Heart left ventricle (tissue), 16 donors: ENCODE data around the gene TSPO2. TPM values are rescaled to one million over a fixed set of nuclear protein-coding genes. Genes with fewer than 3 reads are reported as not detected.

ENCODE experiments used
- ATAC-seq, 4 donors: fragments of 200-7000 bp; cut with Tn5 transposase; one replicate each; pipeline ENCODE4 v1.9.1; 2020 to 2022; ENCODE audit warnings: moderate library complexity in 4 of 4, mild to moderate bottlenecking in 3 of 4, moderate number of reproducible peaks in 1 of 4
- DNase-seq, 5 donors: peaks; one replicate each; pipeline ENCODE4 v3.0.0-alpha.2; 2020
- H3K27ac ChIP-seq, 12 donors: fragments of 200-600 bp; sonication (generic) in 4 of 12; one replicate each; pipeline versions ENCODE4 v1.5.0 to v1.8.0; 2016 to 2022; ENCODE audit warnings: mild to moderate bottlenecking in 2 of 12
- H3K27me3 ChIP-seq, 9 donors: fragments of 200-600 bp; sonication (generic) in 2 of 9; one replicate each; pipeline versions ENCODE4 v1.5.1 to v1.8.0; 2016 to 2022; ENCODE audit warnings: mild to moderate bottlenecking in 3 of 9
- H3K36me3 ChIP-seq, 9 donors: fragments of 200-600 bp; sonication (generic) in 2 of 9; one replicate each; pipeline versions ENCODE4 v1.5.0 to v1.8.0; 2018 to 2022; ENCODE audit warnings: mild to moderate bottlenecking in 2 of 9
- H3K4me1 ChIP-seq, 12 donors: fragments of 200-600 bp; sonication (generic) in 4 of 12; one replicate each; pipeline versions ENCODE4 v1.5.0 to v1.8.0; 2016 to 2022; ENCODE audit warnings: mild to moderate bottlenecking in 3 of 12
- H3K4me3 ChIP-seq, 12 donors: fragments of 200-600 bp; sonication (generic) in 4 of 12; one replicate each; pipeline versions ENCODE4 v1.5.0 to v1.8.0; 2017 to 2022; ENCODE audit warnings: mild to moderate bottlenecking in 9 of 12, moderate library complexity in 4 of 12
- H3K9me3 ChIP-seq, 12 donors: fragments of 200-600 bp; sonication (generic) in 4 of 12; one replicate each; pipeline versions ENCODE4 v1.5.0 to v1.8.0; 2016 to 2022; ENCODE audit warnings: mild to moderate bottlenecking in 1 of 12
- POLR2A ChIP-seq, 2 donors: fragments of 450-650 bp; IDR thresholded peaks; one replicate each; pipeline ENCODE4 v1.6.1; 2017; ENCODE audit warnings: antibody characterized with exemption in 2 of 2, mild to moderate bottlenecking in 2 of 2, moderate library complexity in 2 of 2
- WGBS, 4 donors: extraction: QIAGEN DNeasy Blood & Tissue Kit in 2 of 4; methylation state at CpG; one replicate each; pipeline versions ENCODE4 v1.1.5 to v1.1.7; 2013 to 2018; 5-methylcytosine and 5-hydroxymethylcytosine counted together
- intact Hi-C, 10 donors: fragments of 100-400 bp; cut with DNase I; formaldehyde crosslinking; loops; one replicate each; pipeline versions ENCODE4 v1.11.1 to v1.14.2; 2022
- long read RNA-seq, 3 donors: library from polyadenylated mRNA; unstranded; transcript quantifications; one replicate each; pipeline ENCODE4 v2.0.0, GENCODE V29; 2020 to 2021
- polyA plus RNA-seq, 2 donors: library from polyadenylated mRNA; stranded (reverse); fragments of 200-250 nt; gene quantifications; one replicate each; pipeline ENCODE4 v1.2.3, GENCODE V29; 2013
- total RNA-seq, 9 donors: library from RNA; depleted of rRNA in 2 of 9; stranded (reverse); fragments of >200 nt in 2 of 9; fragmentation: NEBNext Ultra II Directional in 3 of 9; extraction: Animal tissue kit (Norgen Biotek cat#: 25700) in 3 of 9; gene quantifications; one replicate each; pipeline versions ENCODE4 v1.1.0 to v1.2.4, GENCODE V29; 2016 to 2023
- TF ChIP-seq, protein P1 (sequence below), 12 donors: fragments of 200-600 bp; sonication (generic) in 4 of 12; IDR thresholded peaks; one replicate each; pipeline versions ENCODE4 v1.5.0 to v1.8.0; 2018 to 2022; ENCODE audit warnings: antibody characterized with exemption in 12 of 12, mild to moderate bottlenecking in 5 of 12
- donor health status: ischemic (EF 13 %, LVEDD 7.1; RV severe dilation, severe dysfunction).
- donor health status: healthy with polysubstance abuse.
- donor health status: DM: no; HTN: yes; CAD: no.
- donor health status: DM: no; HTN: no; CAD: no.
- donor health status: ischemic (EF 25% LVEDD 6.9; RV normal size, moderate dysfunction).
- donor health status: ischemic (EF 25% LVEDD 5.7; RV mildly dilated, moderate dysfunction).
- donor health status: healthy.
- donor health status: DM: yes; HTN: yes; CAD: no.
- donor health status: ischemic (EF 35%, LVEDD 5.7; RV mildly dilated, moderate dysfunction).
- donor health status: nonischemic (EF 11% LVEDD 7.7; RV severe dilation, severe dysfunction).
- donor health status: DM: yes; HTN: yes; CAD: no.
- donor health status: PGD.
- donor health status: ischemic (EF 29% LVEDD 5.4; RV normal size, mild dysfunction).
- donor health status: nonischemic (EF 23%, LVEDD 6.1; RV moderate dilation, normal function).

TSPO2 gene, protein sequence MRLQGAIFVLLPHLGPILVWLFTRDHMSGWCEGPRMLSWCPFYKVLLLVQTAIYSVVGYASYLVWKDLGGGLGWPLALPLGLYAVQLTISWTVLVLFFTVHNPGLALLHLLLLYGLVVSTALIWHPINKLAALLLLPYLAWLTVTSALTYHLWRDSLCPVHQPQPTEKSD
- total RNA-seq, result not detected
- not detected for polyA plus RNA-seq
- long read RNA-seq, donor 1, result 0 reads
- long read RNA-seq, donor 2, result 0 reads
- long read RNA-seq, donor 3, result 0 reads

- Histone ChIP-seq H3K27ac (no peak within 1 kb of the TSS), H3K27me3 (no peaks in the 10 kb centered on the region), H3K36me3 (no peaks in the 10 kb centered on the region), H3K4me3 (no peak within 1 kb of the TSS), H3K4me1 (peaks cover 0 to 7% (median 0%) of the 10 kb centered on the region in 12 donors), H3K9me3 (no peaks in the 10 kb centered on the region)
- no peak for DNase-seq
- ATAC-seq, result no peak
- TF ChIP-seq, protein P1, sequence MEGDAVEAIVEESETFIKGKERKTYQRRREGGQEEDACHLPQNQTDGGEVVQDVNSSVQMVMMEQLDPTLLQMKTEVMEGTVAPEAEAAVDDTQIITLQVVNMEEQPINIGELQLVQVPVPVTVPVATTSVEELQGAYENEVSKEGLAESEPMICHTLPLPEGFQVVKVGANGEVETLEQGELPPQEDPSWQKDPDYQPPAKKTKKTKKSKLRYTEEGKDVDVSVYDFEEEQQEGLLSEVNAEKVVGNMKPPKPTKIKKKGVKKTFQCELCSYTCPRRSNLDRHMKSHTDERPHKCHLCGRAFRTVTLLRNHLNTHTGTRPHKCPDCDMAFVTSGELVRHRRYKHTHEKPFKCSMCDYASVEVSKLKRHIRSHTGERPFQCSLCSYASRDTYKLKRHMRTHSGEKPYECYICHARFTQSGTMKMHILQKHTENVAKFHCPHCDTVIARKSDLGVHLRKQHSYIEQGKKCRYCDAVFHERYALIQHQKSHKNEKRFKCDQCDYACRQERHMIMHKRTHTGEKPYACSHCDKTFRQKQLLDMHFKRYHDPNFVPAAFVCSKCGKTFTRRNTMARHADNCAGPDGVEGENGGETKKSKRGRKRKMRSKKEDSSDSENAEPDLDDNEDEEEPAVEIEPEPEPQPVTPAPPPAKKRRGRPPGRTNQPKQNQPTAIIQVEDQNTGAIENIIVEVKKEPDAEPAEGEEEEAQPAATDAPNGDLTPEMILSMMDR (IDR thresholded peaks at IDR 0.05), result no peak
- no peak for TF ChIP-seq POLR2A (IDR thresholded peaks at IDR 0.05)
- WGBS, 4 donors, result 74 to 82% (median 81%) methylated on average over 10 of the region's 10 CpGs
- intact Hi-C loops, result no loop called here
These were observed at the start of gene TSPO2 for GRCh38 chr6:41042226-41043055. TSPO2 (plus strand) TSS chr6:41042467; CDS start chr6:41042986, 519 bp downstream.

GRCh38 chr6:40992746-40993145, 49.5 kb upstream of the TSPO2 start:
- ATAC-seq (no peak), DNase-seq (no peak)
- Histone ChIP-seq H3K4me1 (peaks cover 0 to 15% (median 0%) of the 10 kb centered on the region in 12 donors), H3K4me3 (no peak overlapping the region), H3K27me3 (no peaks in the 10 kb centered on the region), H3K36me3 (no peaks in the 10 kb centered on the region), H3K9me3 (no peaks in the 10 kb centered on the region), H3K27ac (no peak overlapping the region)
- TF ChIP-seq, protein P1 (IDR thresholded peaks at IDR 0.05), result no peak
- no peak for TF ChIP-seq POLR2A (IDR thresholded peaks at IDR 0.05)
- WGBS, 4 donors, result 75 to 84% (median 78%) methylated on average over 3 of the region's 3 CpGs
- intact Hi-C loops, result no loop called here

DNA sequence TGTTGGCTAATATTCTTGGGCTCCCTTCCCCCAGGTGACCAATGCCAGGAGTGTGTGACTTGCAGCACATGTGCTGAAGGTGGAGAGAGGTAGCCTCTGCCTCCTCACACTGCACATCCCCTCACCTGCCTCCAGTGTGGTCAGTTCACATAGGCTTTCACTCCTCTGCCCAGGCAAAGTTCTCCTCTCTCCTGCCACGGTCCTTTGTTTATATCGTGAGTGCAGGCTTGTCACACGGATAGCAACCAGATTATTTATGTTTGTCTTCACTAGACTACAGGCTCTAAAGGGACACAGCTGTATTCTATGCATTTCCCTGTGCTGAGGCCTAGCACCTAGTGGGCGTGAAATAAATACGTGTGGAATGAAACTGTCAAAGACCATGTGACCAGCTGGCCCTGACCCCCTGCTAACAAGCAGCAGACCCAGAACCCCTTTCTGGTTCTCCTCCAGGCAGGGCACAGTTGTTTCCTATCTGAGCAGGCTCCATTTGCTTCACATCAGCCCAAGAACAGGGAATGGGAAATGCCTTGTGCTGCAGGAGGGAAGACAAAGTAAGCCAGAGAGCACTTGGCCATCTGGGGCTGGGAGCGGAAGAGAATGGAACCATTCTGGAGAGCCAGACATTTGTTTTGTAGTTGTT, 45.6 kb upstream of the TSPO2 start:
- 38 to 50% (median 47%) methylated on average over 6 of the region's 6 CpGs for WGBS, 4 donors
- no peaks in the 10 kb centered on the region for H3K9me3 ChIP-seq
- peak overlapping the region; percentile 56 to 82 (median 73) for H3K27ac ChIP-seq
- no peaks in the 10 kb centered on the region for H3K27me3 ChIP-seq
- H3K36me3 ChIP-seq, result no peaks in the 10 kb centered on the region
- ATAC-seq, result peak; percentile 32 to 57 (median 52)
- peaks cover 0 to 32% (median 4%) of the 10 kb centered on the region in 12 donors for H3K4me1 ChIP-seq
- TF ChIP-seq, protein P1 (IDR thresholded peaks at IDR 0.05), result no peak
- no peak for TF ChIP-seq POLR2A (IDR thresholded peaks at IDR 0.05)
- intact Hi-C loops, result loop anchor here in 2 of 10 donors (2.0 to 5.0 kb wide), 2 partner anchors 64 to 94 kb away; no protein-coding TSS in a partner anchor
- H3K4me3 ChIP-seq, result peak overlapping the region in 8 of 12 donors; percentile 17 to 40 (median 34)
- DNase-seq, result no peak
